ENCODE data around the gene RALGAPB.
"Not testable (repeated sequence)": the region's sequence is repeated elsewhere in the genome, so short reads cannot be mapped to it uniquely, and the experiment has no call there.

The RALGAPB gene

DNA sequence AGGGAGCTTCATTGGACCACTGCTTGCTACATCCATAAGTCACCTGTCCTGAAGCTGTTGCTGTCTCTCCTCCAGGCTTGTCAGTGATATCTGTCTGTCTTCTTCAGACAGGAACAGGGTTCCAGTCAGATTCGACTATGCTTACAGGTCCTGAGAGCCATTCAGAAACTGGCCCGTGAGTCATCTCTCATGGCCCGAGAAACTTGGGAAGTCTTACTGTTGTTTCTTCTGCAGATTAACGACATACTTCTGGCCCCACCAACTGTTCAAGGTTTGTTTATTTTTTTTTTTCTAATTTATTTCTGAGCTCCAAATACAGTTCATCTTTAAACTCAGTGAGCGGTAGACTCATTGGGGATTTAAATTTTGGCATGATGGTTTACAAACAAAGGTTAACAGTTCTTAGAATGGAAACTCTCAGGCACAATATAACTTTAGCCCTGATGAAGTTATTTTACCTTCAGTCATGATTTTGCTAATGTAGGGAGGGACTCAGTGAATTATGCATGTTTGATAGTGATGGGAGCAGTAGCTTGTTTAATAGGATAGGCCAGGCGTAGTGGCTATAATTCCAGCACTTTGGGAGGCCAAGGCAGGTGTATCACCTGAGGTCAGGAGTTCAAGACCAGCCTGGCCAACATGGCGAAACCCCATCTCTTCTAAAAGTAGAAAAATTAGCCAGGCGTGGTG is 24.7 kb downstream of the RALGAPB start:
- no peak for DNase-seq (ENCODE audit: low read depth)

DNA sequence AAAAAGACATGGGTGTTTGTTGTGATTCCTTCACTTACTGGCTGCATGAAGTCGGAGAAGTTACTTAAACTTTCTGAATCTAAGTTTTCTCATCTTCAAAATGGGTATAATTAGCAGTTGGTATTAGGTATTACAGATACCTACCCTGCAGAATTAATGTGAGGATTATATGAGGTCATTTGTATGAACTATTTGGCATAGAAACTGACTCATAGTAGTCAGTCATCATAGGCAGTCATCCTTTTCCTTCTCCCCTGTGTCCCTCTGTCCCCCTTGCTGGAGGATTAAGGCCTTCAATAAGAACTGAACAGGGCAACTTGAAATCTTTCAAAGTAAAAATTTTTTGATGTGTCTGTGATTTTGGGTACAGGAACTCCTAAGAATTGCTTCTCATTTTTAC is 26.3 kb downstream of the RALGAPB start:
- no peak for DNase-seq (ENCODE audit: low read depth)

DNA sequence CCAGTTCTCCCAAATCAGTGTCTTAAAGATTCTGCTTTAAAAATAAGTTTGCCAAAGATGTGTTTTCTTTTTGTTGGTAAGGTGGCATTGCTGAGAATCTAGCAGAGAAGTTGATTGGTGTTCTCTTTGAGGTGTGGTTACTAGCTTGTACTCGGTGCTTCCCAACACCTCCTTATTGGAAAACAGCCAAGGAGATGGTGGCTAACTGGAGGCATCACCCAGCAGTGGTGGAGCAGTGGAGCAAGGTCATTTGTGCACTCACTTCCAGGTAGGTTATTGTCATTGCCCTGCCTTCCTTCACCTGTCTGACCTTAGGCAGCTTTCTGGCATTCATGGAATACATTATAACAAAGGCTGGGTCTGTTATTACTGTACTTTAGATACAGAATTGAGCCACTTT is 26.7 kb downstream of the RALGAPB start:
- no peak for DNase-seq (ENCODE audit: low read depth)

DNA sequence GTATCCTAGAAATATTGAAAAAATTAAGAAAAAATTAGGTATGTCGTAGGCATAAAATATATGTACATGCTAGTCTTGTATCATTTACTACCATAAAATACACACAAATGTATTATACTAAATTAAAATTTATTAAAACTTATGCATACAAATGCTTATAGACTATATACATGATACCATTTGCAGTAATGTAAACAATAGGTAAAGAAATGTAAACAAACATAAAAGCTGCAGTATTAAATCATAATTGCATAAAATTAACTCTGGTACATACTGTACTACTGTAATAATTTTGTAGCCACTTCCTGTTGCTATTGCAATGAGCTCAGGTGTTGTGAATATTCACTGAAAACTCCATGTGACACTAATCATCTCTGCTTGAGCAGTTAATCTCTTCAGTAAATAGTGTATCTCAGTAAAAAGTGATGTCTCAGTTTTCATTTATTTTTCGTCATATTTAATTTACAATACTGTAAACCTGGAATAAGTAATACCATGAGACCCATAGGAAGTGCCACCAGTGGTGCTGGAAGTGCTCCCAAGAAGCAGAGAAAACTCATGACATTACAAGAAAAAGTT is 29.3 kb downstream of the RALGAPB start:
- DNase-seq (ENCODE audit: low read depth) = no peak

DNA sequence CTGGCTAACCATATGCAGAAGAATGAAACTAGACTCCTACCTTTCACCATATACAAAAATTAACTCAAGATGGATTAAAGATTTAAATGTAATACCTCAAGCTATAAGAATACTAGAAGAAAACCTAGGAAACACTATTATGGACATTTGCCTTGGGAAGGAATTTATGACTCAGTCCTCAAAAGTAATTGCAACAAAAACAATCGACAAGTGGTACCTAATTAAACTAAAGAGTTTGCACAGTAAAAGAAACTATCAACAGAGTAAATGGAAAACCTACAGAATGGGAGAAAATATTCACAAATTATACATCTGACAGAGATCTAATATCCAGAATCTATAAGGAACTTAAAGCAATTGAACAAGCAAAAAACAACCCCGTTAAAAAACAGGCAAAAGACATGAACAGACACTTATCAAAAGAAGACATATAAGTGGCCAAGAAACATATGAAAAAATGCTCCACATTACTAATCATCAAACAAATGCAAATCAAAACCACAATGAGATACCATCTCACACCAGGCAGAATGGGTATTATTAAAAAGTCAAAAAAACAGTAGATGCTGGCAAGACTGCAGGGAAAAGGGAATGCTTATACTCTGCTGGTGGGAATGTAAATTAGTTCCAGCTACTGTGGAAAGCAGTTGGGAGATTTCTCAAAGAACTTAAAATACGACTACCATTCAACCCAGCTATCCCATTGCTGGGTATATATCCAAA is 31.9 kb downstream of the RALGAPB start:
- DNase-seq (ENCODE audit: low read depth) = no peak

DNA sequence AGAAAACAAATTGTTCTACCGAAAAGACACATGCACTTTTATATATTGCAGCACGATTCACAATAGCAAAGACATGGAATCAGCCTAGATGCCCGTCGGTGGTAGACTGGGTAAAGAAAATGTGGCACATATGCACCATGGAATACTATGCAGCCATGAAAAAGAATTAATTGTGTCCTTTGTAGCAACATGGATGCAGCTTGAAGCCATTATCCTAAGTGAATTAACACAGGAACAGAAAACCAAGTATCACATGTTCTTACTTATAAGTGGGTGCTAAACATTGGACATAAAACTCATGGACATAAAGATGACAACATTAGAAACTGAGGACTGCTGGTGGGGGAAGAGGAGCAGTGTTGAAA is 32.4 kb downstream of the RALGAPB start:
- DNase-seq (ENCODE audit: low read depth) = no peak

DNA sequence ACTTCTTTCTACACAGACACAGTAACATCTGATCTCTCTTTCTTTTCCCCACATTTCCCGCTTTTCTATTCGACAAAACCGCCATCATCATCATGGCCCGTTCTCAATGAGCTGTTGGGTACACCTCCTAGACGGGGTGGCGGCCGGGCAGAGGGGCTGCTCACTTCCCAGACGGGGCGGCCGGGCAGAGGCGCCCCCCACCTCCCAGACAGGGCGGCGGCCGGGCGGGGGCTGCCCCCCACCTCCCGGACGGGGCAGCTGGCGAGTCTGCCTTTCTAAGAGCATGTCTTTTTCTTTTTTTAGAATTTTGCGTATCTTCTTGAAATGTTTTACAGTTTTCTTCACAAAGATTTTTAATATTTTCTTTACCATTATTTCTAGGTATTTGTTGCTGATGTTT is 39.1 kb downstream of the RALGAPB start:
- DNase-seq (ENCODE audit: low read depth) = not testable (repeated sequence)

DNA sequence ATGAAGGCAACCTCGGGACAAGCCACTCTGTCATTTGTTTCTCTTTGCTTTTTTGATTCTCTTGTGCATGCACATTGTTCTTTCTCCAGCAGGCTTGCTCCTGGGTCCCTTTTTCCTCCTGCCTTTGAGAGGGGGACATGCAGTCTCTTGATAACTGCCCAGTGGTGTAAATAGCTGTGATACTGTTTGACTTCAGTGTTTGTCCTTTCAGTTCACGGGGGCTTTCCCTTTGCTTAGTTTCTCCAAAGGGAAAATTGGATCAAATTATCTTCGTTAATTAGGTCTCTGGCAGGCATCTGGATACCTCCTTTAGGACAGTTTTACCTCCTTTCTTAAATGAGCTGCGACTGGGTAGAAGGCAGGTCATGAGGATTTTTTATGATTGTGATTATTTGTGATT is 41.5 kb downstream of the RALGAPB start:
- no peak for DNase-seq (ENCODE audit: low read depth)

DNA sequence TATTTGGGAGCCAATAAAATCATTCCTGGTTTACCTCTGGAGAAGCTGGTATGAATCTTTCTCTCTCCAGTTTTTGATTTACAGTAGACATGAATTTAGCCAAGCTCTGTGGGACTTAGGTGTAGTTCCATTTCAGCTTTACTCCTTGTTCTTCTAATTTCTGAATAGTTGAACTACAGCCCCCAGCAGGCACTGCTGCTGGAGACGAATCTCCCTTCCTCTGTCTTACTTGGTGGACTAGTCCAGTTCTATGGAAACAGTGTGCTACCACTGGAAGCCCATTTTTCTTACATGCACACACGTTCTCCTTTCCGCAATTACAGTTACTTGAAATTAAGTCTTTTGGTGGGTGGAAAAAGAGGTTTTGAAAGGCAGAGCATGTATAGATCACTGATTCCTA is 42.3 kb downstream of the RALGAPB start:
- no peak for DNase-seq (ENCODE audit: low read depth)

DNA sequence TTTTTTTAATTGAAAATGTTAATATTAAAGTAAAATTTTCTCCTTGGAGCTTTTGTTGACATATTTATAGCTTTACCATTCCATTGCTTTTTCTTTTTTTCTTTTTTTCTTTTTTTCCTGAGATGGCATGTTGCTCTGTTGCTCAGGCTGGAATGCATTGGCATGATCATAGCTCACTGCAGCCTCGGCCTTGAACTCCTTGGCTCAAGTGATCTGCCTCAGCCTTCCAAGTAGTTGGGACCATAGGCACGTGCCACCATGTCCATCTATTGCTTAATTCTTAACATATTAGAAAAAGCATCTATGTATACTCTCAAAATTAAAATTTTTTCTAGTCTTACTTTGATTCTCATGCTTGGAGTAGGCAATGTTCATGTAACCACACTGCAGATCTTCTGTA is 43.0 kb downstream of the RALGAPB start:
- DNase-seq (ENCODE audit: low read depth) = no peak

DNA sequence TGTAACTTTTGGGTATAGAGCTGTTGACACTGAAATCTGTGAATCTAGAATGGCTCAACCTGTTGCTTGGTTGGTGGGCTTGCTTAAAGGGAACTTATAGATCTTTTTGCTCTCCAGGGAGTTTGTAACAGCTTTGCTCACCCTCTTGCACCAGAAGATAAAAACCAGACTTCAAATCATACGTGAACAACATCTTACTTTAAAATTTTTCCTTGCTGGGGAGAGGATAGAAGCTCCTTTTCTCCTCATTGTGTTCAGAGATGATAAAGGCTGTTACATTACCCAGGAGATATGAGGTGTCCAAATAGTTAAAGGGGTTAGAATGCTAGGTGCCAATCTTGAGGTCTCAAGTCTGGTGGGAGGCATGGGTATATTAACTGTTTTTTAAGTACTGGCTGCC is 46.8 kb downstream of the RALGAPB start:
- no peak for DNase-seq (ENCODE audit: low read depth)

DNA sequence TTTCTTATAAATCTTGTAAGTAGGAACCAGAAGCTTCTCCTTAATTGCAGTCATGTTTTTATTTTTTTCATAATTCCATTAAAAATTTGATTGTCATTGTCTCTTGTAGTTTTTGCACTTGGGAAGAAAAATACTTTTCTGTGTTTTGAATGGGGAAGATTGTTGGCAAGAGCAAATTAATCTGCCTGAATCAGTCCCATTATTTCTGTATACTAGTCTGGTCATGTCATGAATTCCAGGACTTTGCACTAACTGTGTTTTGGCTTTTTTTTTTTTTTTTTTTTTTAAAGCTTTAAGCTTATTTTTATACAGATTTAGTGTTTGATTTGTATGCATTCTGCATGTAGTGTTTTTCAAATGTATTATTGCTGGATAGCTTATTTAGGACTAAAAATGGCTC is 47.6 kb downstream of the RALGAPB start:
- no peak for DNase-seq (ENCODE audit: low read depth)

DNA sequence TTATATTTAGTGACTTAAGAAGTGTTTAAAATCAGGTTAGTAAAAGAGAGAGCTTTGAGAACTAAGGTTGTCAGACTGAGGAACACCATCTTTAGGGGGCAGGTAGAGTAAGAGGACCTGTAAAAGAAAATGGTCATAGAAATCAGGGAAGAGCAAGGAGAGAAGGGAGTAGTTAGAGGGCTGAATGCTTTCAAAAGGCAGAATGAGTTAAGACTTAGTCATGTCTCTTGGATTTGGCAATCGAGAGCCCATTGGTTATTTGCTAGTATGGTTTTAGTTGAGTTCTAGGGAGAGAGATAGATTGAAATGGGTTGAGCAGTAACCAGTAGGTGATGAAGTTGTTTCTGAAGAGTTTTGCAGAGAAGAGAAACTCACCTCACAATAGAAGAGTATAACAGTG is 51.1 kb downstream of the RALGAPB start:
- no peak for DNase-seq (ENCODE audit: low read depth)

DNA sequence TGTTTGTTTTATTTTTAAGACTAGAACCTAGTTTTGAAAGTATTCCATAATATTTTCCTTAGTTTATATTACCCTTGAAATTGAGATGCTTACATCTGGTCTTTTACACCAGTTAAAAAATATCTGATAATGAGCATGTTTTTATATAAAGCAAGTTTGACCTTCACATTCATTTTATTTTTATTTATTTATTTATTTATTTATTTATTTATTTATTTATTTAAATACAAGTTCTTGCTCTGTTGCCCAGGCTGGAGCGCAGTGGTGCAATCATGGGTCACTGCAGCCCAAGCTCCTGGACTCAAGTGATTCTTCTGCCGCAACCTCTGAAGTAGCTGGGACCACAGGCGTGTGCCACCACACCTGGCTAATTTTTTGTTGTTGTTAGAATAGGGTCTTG is 55.5 kb downstream of the RALGAPB start:
- no peak for DNase-seq (ENCODE audit: low read depth)

DNA sequence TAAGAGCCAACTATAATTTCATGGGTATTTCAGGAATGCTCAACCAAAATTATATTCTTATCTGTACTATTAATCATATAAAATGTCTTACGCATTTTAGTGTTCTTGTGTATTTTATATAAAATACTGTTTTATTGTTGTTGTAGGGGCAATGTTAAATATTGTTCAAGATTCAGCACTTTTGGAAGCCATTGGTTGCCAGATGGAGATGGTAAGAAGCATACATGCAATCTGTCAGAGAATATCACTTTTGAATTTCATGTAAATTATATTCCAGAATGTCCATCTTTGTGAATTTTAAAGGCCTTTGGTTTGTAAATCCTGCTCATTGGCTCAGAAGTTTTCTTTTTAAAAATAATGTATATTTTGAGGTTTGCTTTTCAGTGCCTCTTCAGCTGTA is 58.4 kb downstream of the RALGAPB start:
- DNase-seq (ENCODE audit: low read depth) = no peak

DNA sequence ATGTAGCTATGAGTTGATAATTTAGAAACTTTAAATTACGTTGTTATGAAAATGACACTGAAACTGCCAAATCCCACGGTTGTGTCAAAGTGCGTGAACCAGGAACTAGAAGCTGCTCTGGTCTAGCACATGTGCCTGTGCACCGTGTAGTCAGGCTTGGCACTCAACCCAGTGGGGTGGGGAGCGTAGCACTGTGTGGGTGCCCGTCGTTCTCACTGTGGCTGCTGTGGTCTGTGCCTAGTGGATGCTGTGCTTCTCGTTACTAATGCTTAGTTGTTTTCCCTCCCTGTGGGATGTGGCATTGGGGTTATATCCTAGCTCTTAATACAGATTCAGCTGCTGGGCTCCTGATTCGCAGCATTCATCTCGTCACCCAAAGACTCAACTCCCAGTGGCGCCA is 62.1 kb downstream of the RALGAPB start:
- DNase-seq (ENCODE audit: low read depth) = no peak

DNA sequence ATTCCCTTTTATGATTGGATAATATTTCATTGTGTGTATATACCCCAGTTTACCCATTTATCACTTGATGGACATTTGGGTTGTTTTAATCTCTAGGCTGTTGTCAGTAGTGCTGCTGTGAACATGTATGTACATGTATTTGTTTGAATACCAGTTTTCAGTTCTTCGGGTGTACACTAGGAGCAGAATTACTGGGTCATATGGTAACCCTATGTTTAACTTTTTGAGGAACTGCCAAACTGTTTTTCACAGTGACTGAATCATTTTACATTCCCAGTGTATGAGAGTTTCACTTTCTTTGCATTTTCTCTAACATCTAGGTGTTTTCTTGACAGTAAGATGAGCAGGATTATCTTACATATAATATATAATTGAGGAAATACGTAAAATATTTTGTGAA is 63.7 kb downstream of the RALGAPB start:
- DNase-seq (ENCODE audit: low read depth) = no peak

DNA sequence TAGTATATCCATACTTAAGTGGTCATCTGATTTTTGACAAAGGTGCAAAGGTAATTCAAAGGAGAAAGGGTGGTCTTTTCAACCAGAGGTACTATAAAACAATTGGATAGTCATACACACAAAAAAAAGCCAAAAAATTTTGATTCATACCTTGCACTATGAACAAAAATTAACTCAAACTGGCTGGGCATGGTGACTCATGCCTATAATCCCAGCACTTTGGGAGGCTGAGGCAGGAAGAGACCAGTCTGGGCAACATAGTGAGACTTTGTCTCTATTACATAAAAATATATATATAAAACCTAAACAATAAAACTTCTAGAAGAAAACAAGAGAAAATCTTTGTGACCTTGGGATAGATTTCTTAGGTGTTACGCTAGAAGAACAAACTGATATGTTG is 64.5 kb downstream of the RALGAPB start:
- DNase-seq (ENCODE audit: low read depth) = no peak

DNA sequence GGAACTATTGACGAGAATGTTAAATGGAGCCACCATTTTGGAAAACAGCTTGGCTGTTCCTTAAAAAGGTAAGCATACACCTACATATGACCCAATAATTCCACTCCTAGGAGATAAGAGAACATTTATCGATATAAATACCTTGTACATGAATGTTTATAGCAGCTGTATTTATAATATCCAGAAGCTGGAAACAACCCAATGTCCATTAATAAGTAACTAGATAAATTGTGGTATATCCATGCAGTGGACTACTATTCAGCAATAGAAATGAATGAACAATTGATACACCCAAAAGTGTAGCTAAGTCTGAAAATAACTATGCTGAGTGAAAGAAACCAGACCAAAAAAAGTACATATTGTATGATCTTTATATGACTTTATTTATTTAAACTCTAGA is 66.1 kb downstream of the RALGAPB start:
- DNase-seq (ENCODE audit: low read depth) = no peak

DNA sequence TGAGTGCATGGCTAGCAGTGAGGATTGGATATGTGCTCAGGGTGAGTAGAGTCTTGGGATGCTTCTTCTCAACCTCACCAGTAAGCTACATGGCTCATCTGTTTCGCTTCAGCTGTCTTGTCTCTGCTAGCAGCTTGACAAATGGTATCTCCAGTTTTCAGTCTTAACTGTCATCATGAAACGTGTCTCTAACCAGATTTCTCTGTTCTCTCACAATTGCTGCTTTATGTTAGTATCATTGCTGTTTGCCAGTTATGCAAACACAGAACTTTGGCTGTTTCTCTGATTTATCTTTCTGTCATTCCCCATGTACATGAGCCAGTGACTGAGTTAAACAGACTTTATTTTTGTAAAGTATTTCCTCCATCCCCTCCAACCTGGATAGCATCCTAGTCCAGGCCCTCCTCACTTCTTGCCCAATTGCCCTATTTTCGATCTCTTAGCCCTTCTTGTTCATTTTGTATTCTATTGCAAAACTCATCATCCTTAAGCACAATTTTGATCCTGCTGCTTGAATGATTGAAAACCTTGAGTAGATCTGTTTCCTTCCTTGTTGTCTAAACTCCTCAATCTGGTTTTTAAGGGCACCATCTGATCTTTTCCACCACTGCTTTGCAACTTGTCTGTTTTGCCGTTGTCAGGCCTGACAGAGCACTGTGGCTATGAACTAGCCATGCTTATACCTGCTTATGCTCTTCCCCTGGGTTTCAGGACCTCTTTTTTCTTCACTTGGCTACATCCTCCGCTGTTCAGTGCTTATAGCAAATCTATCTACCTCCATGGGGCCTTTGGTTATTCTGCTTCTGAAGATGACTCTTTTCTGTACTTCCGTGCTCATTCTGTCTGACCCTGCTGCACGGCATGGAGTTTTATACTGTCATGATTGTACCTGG is 70.6 kb downstream of the RALGAPB start:
- DNase-seq (ENCODE audit: low read depth) = no peak

DNA sequence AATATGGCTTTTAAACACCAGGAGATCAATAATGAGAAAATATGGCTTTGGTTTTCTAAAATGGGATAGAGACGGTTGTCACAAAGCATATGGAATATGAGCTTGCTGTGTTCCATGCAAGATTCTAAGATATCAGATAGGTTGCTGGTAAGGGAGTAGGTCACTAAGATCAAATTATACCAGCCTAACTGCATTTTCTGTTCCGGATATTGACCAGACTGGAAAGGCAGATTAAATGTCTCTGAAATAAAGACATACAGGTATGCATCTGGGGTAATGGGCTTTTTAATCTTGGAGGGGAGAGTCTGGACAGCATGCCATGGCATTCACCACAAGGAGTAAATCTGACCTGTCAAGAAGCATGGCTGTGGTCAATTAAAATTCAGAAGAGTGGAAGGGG is 73.1 kb downstream of the RALGAPB start:
- no peak for DNase-seq (ENCODE audit: low read depth)

DNA sequence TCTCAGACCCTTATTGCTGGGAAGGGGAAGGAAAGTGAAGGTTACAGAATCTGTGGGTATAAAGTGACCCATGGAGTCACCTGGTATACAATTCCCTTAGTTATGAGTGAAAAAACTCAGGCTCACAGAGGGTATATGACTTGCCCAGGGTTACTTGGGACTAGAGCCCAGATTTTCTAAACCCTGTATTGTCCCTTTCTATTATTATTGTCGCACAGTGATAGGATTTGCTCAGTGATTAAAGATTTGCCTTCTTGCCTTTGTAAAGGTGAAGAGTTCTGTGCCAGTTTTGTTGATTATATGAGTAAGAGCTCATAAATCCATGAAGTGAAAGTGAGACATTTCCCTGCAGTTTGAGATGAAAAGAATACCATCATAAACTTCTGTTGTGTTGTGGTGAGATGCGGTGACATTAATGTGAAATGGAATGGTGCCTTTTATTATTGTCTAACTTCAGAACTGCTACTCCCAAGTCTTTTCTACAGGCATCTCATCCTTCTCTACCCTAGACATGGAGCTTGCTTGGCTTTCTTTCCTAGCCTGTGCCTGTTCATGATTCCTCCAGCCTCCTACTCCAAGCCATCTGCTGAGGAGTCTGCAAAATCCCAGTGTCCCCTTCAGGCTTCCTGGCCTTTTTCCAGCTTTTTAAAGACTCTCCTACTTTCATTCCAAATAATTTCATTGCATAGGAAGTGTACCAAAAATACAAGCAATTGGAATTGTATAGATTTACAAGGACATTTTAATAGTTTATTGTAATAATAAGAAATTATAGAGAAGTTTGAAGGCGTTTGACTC is 74.8 kb downstream of the RALGAPB start:
- DNase-seq (ENCODE audit: low read depth) = no peak
